Activated CD4-positive, alpha-beta memory T cell treated with anti-CD3 and anti-CD28 coated beads, Interleukin-2, amount 10 ng/mL, durations not matched to agents 7 days and 5 days (primary cell): Measurements from ENCODE around the gene VAV2. TPM values are rescaled to one million over a fixed set of nuclear protein-coding genes. Genes with fewer than 3 reads are reported as not detected.
A peak's percentile ranks its signal among the peaks of the same experiment; 100 is the strongest.

Experiments used
- CTCF ChIA-PET: fragments of 350-600 bp; sonication (Branson Sonifier 250); formaldehyde crosslinking; loops from one replicate; lab custom pipeline; 2021; ENCODE audit warnings: antibody characterized with exemption, inconsistent platforms; lab: Charles Lee
- POLR2A ChIA-PET: fragments of 350-600 bp; sonication (Branson Sonifier 250); formaldehyde crosslinking; loops from one replicate; lab custom pipeline; 2021; ENCODE audit warnings: antibody characterized with exemption; lab: Charles Lee
- DNase-seq: peaks from one replicate; pipeline ENCODE4 v3.0.0-alpha.2; 2020
- H3K27ac Mint-ChIP-seq: one replicate; pipeline ENCODE4 v1.8.0; 2021; ENCODE audit warnings: mild to moderate bottlenecking, mixed read lengths
- H3K27me3 Mint-ChIP-seq: one replicate; pipeline ENCODE4 v1.8.0; 2021; ENCODE audit warnings: mixed read lengths
- H3K36me3 Mint-ChIP-seq: one replicate; pipeline ENCODE4 v1.8.0; 2021; ENCODE audit warnings: low read depth, mixed read lengths
- H3K4me1 Mint-ChIP-seq: one replicate; pipeline ENCODE4 v1.8.0; 2021; ENCODE audit warnings: mixed read lengths
- H3K4me3 Mint-ChIP-seq: one replicate; pipeline ENCODE4 v1.8.0; 2021; ENCODE audit warnings: mild to moderate bottlenecking, mixed read lengths
- H3K9me3 Mint-ChIP-seq: one replicate; pipeline ENCODE4 v1.8.0; 2021; ENCODE audit warnings: mixed read lengths
- total RNA-seq, 2 experiments: library from RNA; stranded (reverse); gene quantifications; one replicate each; pipeline ENCODE4 v1.2.3, GENCODE V29; 2021

Gene VAV2
- total RNA-seq, 2 experiments from 2014 or later, result 2.4 to 2.9 TPM

DNA sequence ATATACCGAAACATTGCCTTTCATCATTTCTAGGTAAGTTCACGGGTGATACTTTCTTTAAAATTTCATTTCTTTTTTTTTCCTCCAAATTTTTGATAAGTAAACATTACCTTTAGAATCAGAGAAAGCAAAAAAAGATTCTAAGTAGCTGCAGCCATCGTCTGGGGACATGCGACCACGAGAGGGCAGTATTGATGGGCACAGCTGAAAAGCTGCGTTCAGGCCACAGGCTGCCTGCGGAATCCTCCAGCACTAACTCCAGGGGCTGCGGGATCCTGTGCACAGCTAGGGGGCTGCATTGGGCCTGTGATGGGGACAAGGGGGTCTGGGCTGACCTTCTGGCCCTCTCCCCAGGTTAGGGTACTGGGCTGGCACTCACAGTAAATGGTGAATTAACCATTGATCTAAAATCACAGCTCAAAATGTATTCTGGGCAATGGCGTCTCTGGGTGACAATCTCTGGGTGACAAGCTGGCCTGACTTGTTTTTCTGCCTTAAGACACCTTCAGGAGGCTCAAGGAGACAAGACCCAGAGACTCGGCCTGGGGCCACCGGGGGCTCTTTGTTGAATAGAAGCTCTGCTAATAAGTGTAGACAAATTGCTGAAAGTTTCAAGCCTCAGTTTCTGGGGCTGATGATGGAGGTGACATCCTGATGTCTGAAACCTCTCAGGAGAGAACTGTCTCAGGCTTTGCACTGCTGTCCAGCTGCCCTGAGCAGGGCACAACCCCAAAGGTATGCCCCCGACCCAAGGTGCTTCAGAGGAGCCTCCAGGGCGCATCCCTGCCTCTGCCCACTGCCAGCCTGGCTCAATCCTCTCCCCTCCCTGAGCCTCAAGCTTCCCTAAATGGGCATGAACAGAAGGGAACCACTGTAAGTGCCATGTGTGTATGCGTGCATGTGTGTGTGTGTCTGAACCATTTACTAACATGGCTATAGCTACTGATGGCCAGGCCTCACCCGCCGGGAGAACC, 209.7 kb downstream of the VAV2 start:
- Mint-ChIP-seq H3K9me3 (no peaks in the 10 kb centered on the region), H3K27ac (no peak overlapping the region), H3K4me1 (peaks cover 10% of the 10 kb centered on the region), H3K27me3 (no peaks in the 10 kb centered on the region), H3K36me3 (no peaks in the 10 kb centered on the region), H3K4me3 (no peak overlapping the region)
- ChIA-PET CTCF (interaction anchor here (1.0 to 7.4 kb wide), 9 partner anchors 9 to 316 kb away, joined by 3 to 79 read pairs (median 8); no protein-coding TSS in a partner anchor), POLR2A (interaction anchor here (2.3 kb wide), 1 partner anchor 211 kb away, joined by 9 read pairs; no protein-coding TSS in a partner anchor)
- DNase-seq, result peak; percentile 69

DNA sequence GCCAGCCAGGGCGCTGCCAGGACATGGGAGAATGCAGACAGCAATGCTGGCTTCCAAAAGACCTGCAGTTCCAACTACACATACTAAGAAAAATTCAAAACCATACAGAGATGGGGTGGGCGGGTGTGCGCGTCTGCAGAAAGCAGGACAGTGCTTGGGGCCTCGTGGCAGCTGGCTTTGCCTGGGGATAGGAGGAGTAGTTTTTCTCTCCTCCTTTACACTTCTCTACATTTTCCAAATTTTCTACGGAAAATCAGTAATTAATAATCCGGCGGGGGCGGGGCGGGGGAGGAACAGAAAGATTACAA, 210.3 kb downstream of the VAV2 start:
- Mint-ChIP-seq H3K9me3 (no peaks in the 10 kb centered on the region), H3K27ac (no peak overlapping the region), H3K4me1 (peaks cover 9% of the 10 kb centered on the region), H3K36me3 (no peaks in the 10 kb centered on the region), H3K4me3 (no peak overlapping the region), H3K27me3 (no peaks in the 10 kb centered on the region)
- ChIA-PET POLR2A (interaction anchor here (2.3 kb wide), 1 partner anchor 212 kb away, joined by 9 read pairs; no protein-coding TSS in a partner anchor), CTCF (interaction anchor here (1.0 to 7.4 kb wide), 7 partner anchors 8 to 317 kb away, joined by 3 to 79 read pairs (median 10); no protein-coding TSS in a partner anchor)
- DNase-seq, result no peak

- no peaks in the 10 kb centered on the region for H3K9me3 Mint-ChIP-seq
- no peak for DNase-seq
- ChIA-PET CTCF (interaction anchor here (1.1 to 7.4 kb wide), 7 partner anchors 8 to 318 kb away, joined by 3 to 79 read pairs (median 10); no protein-coding TSS in a partner anchor), POLR2A (interaction anchor here (0.7 to 2.3 kb wide), 2 partner anchors 212 to 213 kb away, joined by 3 to 9 read pairs; no protein-coding TSS in a partner anchor)
- no peak overlapping the region for H3K27ac Mint-ChIP-seq
- H3K4me1 Mint-ChIP-seq, result peaks cover 3% of the 10 kb centered on the region
- H3K36me3 Mint-ChIP-seq, result no peaks in the 10 kb centered on the region
- no peak overlapping the region for H3K4me3 Mint-ChIP-seq
- no peaks in the 10 kb centered on the region for H3K27me3 Mint-ChIP-seq
Measured at GRCh38 chr9:133780962-133781827, 210.9 kb downstream of the VAV2 start.

DNA sequence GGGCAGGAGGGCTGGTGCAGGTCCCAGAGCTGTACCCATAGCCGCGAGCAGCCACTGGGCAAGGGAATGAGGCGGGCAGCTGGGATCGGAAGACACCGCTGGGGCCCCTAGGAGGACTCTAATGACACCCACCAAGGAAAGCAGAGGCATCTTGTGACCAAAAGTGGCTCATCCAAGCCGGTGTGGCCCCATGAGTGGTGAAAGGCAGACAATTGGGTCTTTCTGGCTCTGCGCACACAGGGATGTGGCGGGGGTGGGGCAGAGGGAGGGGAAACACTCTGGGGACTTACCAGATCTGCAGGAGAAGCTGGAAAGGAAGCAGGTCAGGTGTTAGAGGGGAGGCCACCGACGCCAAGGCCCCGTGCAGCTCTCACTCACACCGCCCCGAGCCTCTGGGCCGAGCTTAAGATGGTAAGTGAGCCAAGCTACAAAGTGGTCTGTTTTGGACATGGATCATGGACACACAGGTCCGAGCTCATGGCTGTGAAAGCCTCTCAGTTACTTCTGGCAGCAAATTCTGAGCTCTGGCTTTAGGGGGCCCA, 211.6 kb downstream of the VAV2 start:
- Mint-ChIP-seq H3K4me3 (no peak overlapping the region), H3K36me3 (no peaks in the 10 kb centered on the region), H3K9me3 (no peaks in the 10 kb centered on the region), H3K4me1 (no peaks in the 10 kb centered on the region), H3K27me3 (no peaks in the 10 kb centered on the region), H3K27ac (no peak overlapping the region)
- ChIA-PET POLR2A (interaction anchor here (0.7 kb wide), 1 partner anchor 213 kb away, joined by 3 read pairs; no protein-coding TSS in a partner anchor), CTCF (interaction anchor here (1.1 to 7.4 kb wide), 2 partner anchors 12 to 214 kb away, joined by 3 to 79 read pairs; no protein-coding TSS in a partner anchor)
- DNase-seq, result no peak

DNA sequence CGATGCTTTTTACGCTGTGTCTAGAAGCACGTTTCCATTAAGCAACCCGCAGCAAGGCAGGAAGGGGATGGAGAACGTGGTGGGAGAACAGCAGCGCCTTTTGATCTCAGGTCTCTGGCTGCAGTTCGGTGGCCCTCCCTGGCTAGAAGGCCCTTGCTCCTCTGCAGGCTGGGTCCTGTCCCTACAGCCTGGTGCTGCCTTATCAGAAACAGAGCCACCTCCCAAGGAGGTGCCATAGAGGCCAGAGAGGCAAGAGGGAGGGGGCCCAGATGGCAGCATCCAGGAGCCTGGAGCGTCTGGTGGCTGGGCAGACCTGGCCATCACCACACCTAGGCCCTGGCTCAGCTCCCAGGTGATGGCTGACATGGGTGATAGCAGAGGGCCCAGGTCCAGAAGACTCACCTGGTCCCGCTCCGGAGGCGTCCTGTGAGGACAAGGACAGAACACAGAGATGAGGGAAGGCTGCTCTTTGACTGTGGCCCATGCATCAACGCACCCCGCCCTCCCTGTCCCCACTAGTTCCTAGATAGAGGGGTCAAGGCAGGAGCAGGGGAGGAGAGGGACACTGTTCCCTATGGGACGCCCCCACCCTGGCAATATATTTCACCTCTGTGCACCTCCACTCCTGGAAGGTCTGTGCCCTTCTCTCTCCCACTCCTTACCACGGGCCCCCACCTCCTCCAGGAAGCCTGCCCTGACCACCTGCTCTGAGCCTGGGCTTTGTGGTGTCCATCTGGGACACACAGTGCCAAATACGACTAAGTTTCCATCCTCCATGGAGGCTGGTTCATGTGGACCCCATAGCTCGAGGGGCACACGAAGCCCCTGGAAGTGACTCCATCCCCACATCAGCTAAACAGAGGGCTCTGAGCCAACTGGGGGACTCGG, 212.4 kb downstream of the VAV2 start:
- H3K4me1 Mint-ChIP-seq, result no peaks in the 10 kb centered on the region
- no peaks in the 10 kb centered on the region for H3K27me3 Mint-ChIP-seq
- H3K4me3 Mint-ChIP-seq, result no peak overlapping the region
- no peaks in the 10 kb centered on the region for H3K9me3 Mint-ChIP-seq
- H3K27ac Mint-ChIP-seq, result no peak overlapping the region
- H3K36me3 Mint-ChIP-seq, result no peaks in the 10 kb centered on the region
- CTCF ChIA-PET, result interaction anchor here (1.1 to 7.4 kb wide), 2 partner anchors 13 to 215 kb away, joined by 3 to 79 read pairs; no protein-coding TSS in a partner anchor
- POLR2A ChIA-PET, result no interaction called here
- DNase-seq, result no peak

GRCh38 chr9:133779081-133779480, 213.0 kb downstream of the VAV2 start:
- Mint-ChIP-seq H3K4me3 (no peak overlapping the region), H3K27ac (no peak overlapping the region), H3K27me3 (no peaks in the 10 kb centered on the region), H3K36me3 (no peaks in the 10 kb centered on the region), H3K9me3 (no peaks in the 10 kb centered on the region), H3K4me1 (no peaks in the 10 kb centered on the region)
- CTCF ChIA-PET, result interaction anchor here (7.4 kb wide), 1 partner anchor 215 kb away, joined by 79 read pairs; no protein-coding TSS in a partner anchor
- no peak for DNase-seq
- POLR2A ChIA-PET, result no interaction called here

- Mint-ChIP-seq H3K4me3 (no peak overlapping the region), H3K27me3 (no peaks in the 10 kb centered on the region), H3K4me1 (no peaks in the 10 kb centered on the region), H3K36me3 (no peaks in the 10 kb centered on the region), H3K27ac (no peak overlapping the region), H3K9me3 (no peaks in the 10 kb centered on the region)
- ChIA-PET CTCF (interaction anchor here (7.4 kb wide), 1 partner anchor 216 kb away, joined by 79 read pairs; no protein-coding TSS in a partner anchor), POLR2A (no interaction called here)
- DNase-seq, result no peak
Measured at GRCh38 chr9:133778336-133779013, 213.6 kb downstream of the VAV2 start.

DNA sequence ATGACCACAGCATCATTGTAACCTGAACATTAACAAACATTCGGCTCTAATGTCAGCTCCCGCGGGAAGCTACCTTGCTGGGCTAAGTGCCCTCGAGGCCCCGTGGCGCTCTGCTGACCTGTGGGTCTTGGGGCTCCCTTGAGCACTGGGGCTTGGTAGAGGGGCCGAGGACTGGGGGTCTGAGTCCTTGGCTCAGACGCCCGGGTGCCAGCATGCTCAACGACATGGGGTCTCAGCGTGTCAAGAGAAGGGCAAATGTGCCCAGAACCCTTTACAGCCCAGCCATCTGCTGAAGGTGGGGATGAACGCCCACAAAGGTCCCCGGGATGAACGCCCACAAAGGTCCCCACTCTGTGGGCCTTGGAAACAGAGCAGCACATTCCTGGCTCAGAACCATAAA, 214.3 kb downstream of the VAV2 start:
- Mint-ChIP-seq H3K27ac (no peak overlapping the region), H3K4me1 (no peaks in the 10 kb centered on the region), H3K36me3 (no peaks in the 10 kb centered on the region), H3K4me3 (no peak overlapping the region), H3K27me3 (no peaks in the 10 kb centered on the region), H3K9me3 (no peaks in the 10 kb centered on the region)
- DNase-seq, result no peak
- ChIA-PET CTCF (no interaction called here), POLR2A (no interaction called here)

GRCh38 chr9:133777068-133777791, 214.9 kb downstream of the VAV2 start:
- Mint-ChIP-seq H3K9me3 (no peaks in the 10 kb centered on the region), H3K4me1 (no peaks in the 10 kb centered on the region), H3K4me3 (no peak overlapping the region), H3K27me3 (no peaks in the 10 kb centered on the region), H3K27ac (no peak overlapping the region), H3K36me3 (no peaks in the 10 kb centered on the region)
- POLR2A ChIA-PET, result no interaction called here
- CTCF ChIA-PET, result no interaction called here
- no peak for DNase-seq

- DNase-seq, result no peak
- Mint-ChIP-seq H3K27me3 (no peaks in the 10 kb centered on the region), H3K4me1 (no peaks in the 10 kb centered on the region), H3K9me3 (no peaks in the 10 kb centered on the region), H3K27ac (no peak overlapping the region), H3K4me3 (no peak overlapping the region), H3K36me3 (no peaks in the 10 kb centered on the region)
- ChIA-PET POLR2A (no interaction called here), CTCF (no interaction called here)
Measured at GRCh38 chr9:133775951-133776905, 215.9 kb downstream of the VAV2 start.
